Epithelial cell of prostate (primary cell): ENCODE results near the gene GAGE12J.
"Not testable (repeated sequence)": the region's sequence is repeated elsewhere in the genome, so short reads cannot be mapped to it uniquely, and the experiment has no call there.

Source experiments
- DNase-seq: peaks from one replicate; pipeline ENCODE4 v3.0.0-alpha.2; 2011; ENCODE audit warnings: low read depth, low spot score
- H3K27ac ChIP-seq: fragments of 450-650 bp; 2 replicates; pipeline ENCODE4 v1.5.1; 2017; ENCODE audit warnings: mild to moderate bottlenecking

The GAGE12J gene, protein sequence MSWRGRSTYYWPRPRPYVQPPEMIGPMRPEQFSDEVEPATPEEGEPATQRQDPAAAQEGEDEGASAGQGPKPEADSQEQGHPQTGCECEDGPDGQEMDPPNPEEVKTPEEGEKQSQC

DNA sequence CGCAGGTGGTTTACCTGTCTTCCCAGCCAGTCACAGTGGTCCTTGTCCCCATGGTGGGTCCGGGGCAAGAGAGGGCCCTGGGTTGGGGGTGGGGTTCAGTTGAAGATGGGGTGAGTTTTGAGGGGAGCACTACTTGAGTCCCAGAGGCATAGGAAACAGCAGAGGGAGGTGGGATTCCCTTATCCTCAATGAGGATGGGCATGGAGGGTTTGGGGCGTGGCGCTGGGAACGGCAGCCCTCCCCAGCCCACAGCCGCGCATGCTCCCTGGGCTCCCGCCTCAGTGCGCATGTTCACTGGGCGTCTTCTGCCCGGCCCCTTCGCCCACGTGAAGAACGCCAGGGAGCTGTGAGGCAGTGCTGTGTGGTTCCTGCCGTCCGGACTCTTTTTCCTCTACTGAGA lies at the start of gene GAGE12J:
GAGE12J (plus strand) TSS at position 301 of the 400 bp plus-strand sequence. CDS start 1,157 bp downstream, outside the sequence.
- H3K27ac ChIP-seq, DNase-seq: not testable (repeated sequence)

DNA sequence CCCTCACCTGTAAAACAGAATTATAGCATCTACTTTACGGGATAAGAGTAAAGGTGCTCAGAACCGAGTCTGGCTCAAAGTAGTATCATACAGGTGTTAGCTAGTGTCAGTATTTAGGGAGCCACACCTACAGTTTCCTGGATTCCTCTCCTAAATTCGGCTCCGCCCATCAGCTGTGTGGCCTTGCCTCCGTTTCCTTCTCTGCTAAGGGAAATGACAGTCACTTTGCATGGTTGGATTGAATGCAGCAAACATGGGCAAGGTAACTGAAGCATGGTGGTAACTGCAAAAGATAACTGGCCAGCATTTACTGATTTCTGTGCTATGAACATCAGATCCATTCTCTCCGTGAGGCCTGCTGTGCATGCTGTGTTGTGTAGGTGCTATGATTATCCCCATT lies 49.4 kb upstream of the GAGE12J start:
- H3K27ac ChIP-seq = no peak overlapping the region
- no peak for DNase-seq

DNA sequence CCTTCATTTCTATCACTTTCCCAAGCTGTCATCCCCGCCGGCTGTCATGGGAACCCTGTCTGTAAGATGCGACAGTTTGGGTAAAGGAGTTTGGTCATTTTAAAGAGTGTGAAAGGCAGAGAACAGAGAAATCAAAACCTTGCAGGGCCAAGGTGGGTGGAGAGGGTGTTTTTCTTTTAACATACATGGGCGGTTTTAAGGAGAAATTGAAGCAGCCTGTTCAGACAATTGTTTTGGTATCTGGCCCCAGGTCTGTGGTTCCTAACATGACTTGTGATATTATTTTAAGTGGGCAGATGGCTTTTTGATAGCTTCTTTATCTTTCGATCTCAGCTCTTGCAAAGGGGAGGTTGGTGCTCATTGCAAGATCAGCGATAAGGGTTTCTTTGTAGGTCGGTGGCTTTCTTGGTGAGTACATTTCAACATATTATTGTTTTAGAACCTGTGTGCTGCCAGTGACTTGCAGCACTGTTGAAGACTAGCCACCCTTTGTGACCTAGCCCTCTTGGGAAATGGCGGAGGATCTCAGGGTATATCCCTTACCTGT lies 48.6 kb upstream of the GAGE12J start:
- H3K27ac ChIP-seq = no peak overlapping the region
- DNase-seq = no peak

DNA sequence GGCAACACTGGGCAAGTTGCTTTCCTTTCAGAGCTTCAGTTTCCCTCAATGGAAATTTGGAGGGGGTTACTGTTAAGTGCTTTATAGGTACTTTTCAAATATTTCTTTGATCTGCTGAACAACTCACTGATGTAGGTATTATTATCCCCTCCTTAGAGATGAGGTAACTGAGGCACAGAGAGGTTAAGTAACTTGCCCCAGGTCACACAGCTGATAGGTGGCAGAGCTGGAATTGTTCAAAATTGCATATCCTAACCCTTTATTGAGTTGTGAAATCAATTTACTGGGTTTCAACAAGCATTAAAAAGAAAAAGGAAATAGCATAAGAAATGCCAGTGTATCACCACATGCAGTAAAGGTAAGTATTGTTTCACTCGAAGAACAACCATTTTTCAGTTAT lies 45.6 kb upstream of the GAGE12J start:
- no peak overlapping the region for H3K27ac ChIP-seq
- DNase-seq = no peak

DNA sequence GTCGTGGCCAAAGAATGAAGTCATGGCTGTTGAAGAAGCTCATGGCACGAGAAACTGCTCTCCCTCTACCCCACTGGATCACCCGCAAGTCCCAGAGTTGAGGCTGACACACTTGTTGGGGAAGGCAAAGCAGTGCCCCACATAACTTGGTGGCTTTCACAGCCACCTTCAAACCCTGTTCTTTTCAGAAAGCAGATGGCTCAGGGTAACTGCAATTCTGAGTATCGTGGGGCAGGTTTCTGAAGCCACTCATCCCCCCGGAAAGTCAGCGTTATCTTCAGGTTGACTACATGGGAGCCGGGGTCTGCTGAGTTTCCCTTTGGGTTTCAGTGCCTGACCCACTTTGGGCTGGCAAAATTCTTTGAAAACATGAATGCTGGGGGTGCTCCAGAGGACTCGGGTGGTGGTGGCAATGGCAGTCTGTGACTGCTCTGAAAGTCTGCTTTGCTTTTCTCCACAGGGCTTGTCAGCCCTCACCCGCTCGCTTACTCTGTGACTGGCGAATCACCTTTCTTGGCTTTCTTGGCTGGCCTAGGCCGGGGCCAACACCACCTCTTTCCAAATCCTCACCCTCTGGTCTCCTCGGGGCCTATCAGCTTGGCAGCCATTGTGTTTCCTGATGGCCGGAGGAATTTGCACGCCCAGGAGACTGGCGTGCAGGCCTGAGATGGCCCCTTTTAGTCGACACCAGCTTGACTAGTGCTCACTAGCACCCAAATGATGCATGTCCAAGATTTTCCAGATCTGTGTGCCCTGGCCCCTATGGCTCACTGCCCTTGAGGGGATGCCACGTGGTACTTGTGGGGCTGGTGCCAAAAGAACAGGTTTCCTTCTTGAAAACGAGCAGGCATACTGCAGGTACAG lies 44.9 kb upstream of the GAGE12J start:
- no peak for DNase-seq
- H3K27ac ChIP-seq = no peak overlapping the region

DNA sequence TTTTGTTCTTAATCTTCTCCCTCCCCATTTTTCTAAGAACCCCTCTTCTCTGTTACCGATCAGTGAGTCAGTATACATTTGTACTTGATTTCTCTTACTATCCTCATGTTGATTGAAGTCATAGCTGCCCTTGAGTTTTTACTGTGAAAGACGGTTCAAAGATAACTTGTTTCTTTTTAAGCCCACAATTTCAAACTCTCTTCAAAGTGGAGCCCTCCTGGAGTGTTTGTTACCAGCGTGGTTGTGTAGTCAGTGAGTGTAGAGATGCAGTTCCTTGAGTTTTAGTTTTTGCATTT lies 44.4 kb upstream of the GAGE12J start:
- DNase-seq = no peak
- H3K27ac ChIP-seq = no peak overlapping the region

DNA sequence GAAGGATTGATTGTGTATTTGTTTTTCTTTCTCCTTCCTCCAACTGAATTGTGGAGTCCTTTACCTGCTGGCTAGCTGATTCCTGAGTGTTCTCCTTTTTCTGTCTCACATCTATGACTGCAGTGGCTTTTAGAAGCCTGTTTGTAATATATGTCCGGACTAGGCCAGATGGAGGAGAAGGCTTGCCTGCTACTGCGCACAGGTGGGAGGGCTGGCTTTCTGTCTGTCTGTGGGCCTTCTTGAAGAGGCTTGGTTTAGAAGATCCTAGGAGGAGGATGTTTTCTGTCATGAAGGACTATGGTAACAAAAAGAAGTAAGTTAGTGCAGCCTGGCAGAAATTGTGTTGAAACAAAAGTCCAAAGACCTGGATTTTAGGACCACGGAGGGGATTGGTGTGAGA lies 43.8 kb upstream of the GAGE12J start:
- no peak overlapping the region for H3K27ac ChIP-seq
- no peak for DNase-seq

DNA sequence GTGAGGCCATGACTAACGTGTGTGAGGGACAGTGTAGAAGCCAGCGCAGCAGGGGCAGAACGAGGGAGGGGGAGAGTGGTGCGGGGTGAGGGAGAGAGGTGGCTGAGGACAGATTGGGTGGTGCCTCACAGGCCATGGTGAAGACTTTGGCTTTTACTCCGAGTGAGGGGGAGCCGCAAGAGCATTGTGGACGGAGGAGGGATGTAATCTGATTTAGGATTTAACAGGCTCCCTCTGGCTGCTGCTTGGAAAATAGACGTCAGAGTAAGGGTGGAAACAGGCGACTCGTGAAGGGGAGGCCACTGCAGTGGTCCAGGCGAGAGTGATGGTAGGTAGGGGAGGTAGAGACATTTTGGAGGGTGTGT lies 39.2 kb upstream of the GAGE12J start:
- no peak for DNase-seq
- no peak overlapping the region for H3K27ac ChIP-seq

DNA sequence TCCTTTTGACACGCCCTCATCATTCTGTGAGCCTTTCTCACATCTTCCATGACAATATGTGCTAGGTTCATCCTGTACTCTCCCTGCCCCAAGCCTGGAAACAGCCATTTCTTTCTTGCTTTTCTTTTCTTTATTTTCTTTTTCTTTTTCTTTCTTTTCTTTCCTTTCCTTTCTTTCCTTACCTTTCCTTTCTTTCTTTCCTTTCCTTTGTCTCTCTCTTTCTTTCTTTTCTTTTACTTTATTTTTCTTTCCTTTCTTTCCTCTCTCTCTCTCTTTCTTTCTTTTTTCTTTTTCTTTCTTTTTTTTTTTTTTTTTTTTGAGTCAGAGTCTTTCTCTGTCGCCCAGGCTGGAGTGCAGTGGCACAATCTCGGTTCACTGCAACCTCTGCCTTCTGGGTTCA lies 37.6 kb upstream of the GAGE12J start:
- H3K27ac ChIP-seq = no peak overlapping the region
- no peak for DNase-seq

DNA sequence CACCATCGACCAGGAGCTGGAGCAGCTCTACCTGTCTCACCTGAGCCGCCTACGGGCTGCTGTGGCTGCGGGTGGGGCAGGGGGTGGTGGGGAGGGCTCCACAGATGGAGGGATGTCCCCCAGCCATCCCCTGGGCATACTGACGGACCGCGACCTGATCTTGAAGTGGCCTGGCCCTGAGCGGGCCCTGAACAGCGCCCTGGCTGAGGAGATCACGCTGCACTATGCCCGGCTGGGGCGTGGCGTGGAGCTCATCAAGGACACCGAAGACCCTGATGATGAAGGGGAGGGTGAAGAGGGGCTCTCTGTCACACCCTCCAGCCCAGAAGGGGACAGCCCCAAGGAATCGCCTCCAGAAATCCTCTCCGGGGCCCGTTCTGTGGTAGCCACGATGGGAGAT lies 35.7 kb upstream of the GAGE12J start:
- H3K27ac ChIP-seq = no peak overlapping the region
- DNase-seq = no peak

DNA sequence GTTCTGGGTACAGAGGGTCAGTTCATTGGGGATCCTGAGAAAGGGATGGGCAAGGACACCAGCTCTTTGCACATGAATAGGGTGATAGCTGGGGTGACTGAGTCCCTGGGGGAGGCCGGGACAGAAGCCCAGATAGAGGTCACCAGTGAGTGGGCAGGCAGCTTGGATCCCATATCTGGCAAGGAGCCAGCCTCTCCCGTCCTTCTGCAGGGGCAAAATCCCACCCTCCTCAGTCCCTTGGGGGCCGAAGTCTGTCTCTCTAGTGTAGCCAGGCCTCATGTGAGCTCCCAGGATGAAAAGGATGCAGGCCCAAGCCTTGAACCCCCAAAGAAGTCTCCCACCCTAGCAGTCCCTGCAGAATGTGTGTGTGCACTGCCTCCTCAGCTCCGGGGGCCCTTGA lies 35.3 kb upstream of the GAGE12J start:
- DNase-seq = no peak
- no peak overlapping the region for H3K27ac ChIP-seq

DNA sequence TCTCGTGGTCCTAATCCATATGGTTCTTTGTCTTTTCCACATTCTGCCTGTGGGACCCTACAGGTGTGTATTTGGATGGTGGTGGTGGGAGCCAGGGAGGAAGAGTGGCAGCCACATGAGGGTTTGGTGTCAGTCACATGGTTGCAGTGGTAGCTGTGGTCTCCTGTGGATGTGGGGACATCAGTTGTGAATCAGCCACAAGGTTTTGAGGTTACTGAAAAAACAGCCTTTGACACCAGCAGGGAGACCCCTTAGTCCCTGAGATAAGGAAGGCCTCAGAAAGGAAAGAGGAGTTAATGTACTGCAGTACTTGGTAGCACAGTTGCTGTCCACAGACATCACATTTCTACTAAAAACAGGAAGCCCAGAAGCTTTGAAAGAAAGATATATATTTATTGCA lies 34.2 kb upstream of the GAGE12J start:
- H3K27ac ChIP-seq = no peak overlapping the region
- DNase-seq = no peak

DNA sequence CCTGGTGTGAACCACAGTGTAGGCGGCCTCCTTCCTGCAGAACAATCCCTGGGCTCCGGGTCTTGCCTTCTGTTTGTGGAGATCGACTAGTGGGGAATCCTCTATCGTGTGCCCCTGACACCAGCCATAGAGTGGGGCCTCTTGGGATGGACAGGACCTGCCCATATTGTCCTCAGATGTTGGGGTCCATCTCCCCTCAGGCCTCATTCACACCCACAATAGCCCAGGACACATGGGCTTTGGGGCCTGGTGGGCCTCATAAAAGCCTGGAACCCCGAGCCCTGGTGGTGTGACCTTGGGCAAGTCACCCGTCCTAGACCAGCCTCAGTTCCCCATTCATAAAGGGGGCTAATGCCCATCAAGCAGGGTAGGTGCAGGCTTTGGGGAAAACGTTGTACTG lies 31.6 kb upstream of the GAGE12J start:
- no peak overlapping the region for H3K27ac ChIP-seq
- DNase-seq = no peak

DNA sequence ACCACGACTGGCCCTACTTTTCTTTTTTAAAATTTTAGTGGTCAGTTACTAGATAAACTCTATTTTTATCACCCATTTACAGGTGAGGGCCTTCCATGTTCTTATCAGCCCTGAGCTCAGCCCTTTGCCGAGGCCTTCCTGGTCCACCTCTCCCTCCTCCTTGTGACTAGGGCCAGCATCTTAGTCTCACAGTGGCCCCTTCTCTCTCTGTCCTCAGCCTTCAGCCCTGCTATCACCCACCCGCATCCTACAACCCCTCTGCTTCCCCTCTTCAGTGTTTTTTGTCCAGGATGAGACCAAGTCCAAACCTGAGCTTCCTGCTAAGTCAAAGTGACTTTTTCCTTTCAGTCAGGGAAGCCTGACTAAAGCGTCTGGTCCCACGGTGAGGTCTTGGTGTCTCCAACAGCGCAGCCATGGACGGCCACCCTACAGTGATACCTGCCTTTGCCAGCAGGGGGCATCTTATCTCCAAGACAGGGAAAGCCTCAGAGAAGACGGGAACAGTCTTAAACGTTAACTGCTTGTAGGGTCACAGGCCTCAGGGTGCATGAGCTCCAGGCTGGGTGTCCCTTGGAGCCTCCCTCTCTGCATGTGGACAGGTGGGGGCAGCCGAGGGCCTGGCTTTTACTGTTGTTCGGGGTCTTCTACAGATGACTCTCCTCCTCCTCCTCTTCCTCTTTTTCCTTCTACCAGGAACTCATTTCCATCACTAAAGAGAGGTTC lies 30.1 kb upstream of the GAGE12J start:
- no peak overlapping the region for H3K27ac ChIP-seq
- no peak for DNase-seq

DNA sequence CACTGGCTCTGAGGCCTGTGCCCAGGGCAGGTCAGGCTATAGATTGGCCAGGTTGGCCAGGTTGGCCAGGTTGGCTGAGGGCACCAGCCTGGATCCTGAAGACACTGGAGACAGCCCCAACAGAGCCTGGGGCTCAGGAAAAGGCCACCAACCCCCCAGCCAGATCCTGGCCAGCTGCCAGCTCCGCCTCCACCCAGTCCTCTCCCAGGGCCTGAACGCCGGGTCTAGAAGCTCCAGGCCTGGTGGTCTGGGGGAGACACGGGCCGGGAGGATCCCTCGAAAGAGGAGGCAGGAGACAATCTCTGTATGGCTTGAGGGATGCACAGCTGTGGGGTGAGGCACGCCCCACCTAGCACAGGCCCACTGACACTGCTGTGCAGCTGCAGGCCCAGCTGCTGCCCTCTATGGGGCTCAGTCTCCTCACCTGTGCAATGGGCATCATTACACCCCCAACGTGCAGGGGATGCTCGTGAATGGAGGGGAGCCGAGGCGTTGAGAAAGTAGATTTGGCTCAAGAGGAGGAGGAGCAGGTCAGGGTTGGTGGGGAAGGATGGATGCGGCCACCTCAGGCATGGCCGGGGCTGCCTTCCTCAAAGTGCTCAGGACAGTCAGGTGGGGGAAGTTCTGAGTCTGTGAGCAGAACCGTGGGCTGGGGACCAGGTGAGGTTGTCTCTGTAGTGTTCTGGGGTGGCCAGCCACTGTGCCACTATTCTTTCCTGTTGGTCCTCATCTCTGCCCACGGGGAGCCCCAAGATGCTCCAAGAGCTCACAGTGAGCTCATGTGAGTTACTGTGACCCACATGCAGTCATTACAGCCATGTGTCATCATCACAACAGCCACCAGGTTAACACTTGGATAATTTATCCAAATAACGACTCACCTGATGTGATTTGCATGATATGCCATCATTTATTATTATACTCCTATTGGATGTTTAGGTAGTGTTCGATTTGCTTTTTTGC lies 29.2 kb upstream of the GAGE12J start:
- no peak overlapping the region for H3K27ac ChIP-seq
- no peak for DNase-seq

DNA sequence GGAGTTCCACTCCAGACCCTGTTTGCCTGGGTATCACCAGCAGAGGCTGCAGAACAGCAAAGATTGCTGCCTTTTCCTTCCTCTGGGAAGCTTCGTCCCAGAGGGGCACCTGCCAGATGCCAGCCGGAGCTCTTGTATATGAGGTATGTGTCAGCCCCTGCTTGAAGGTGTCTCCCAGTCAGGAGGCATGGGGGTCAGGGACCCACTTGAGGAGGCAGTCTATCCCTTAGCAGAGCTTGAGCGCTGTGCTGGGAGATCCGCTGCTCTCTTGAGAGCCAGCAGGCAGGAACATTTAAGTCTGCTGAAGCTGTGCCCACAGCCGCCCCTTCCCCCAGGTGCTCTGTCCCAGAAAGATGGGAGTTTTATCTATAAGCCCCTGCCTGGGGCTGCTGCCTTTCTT lies 22.5 kb upstream of the GAGE12J start:
- H3K27ac ChIP-seq, DNase-seq: not testable (repeated sequence)

DNA sequence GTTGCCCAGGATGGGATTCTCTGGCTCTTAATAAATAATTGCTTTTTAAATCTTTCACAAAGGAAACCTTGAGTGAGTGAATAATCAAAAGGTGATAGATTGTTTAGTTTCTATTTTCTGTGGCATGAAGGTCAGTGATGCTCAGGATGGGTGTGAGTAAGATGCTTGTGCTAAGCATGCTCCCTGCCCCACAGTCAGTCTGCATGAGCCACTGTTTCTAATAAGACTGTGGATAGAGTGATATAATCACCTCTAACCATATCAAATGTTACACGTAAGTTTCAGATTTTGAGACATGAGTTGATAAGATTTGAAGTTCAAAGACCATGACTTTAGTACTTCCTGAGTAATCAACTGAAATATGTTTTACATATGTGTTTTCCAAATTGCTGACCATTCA lies 21.1 kb upstream of the GAGE12J start:
- no peak overlapping the region for H3K27ac ChIP-seq
- no peak for DNase-seq

DNA sequence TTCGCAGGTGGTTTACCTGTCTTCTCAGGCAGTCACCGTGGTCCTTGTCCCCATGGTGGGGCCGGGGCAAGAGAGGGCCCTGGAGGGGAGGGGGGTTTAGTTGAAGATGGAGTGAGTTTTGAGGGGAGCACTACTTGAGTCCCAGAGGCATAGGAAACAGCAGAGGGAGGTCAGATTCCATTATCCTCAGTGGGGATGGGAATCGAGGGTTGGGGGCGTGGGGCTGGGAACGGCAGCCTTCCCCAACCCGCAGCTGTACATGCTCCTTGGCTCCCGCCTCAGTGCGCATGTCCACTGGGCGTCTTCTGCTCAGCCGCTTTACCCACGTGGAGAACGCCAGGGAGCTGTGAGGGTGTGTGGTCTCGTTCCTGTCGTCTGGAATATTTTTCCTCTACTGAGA lies 18.5 kb upstream of the GAGE12J start, which contains the start of gene GAGE10:
GAGE10 (plus strand) TSS at position 301 of the 400 bp plus-strand sequence. CDS start 1,214 bp downstream, outside the sequence.
- no peak for DNase-seq
- no peak within 1 kb of the TSS for H3K27ac ChIP-seq

DNA sequence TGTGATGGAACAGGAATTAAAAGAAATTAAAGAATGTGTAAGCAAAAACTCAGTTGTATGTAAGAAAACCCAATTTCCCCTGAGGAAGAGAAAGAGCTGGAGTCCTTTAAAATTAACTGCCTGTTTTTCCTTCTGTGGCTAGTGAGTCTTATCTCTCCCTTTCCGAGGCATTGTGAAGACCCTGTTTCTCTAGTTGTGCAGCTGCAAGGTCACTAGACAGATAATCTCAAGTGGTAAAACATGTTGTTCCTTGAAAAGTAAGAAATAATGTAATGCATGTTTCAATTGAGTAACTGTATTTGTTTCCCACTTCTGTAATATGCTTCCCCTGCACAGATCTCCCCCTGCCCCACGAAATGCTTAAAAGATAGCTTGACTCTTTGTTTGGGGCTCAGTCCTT lies 14.1 kb upstream of the GAGE12J start:
- H3K27ac ChIP-seq, DNase-seq: not testable (repeated sequence)

DNA sequence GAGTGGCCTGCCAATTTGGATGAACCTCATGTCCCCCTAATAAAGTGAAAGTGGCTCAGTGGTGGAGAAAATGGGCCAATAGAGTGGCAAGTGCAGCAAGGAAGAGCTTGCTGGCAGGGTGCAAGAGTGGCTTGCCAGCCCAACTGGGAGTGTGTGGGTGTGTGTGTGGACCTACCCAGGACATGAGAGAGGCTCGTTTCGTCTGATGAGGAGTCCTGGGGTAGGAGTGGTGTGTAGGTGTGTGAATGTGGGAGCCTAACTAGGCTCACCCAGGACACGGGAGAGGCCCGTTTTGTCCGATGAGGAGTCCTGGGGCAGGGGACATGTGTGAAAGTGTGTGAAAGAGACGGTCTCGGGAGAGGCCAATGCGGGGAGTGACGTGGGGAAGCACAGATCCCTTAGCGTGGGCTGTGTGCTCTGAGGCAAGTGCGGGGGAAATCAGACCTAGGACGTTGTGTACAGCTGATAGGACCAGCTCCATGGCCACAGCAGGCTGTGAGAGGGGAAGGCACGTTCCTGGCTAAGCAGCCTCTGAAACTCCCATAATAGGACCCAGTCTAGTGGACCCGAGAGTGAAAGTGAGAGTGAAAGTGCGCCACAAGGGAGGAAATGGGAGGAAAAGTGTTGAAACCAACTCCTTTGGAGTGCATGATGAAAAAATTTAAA lies 13.1 kb upstream of the GAGE12J start:
- DNase-seq = no peak
- H3K27ac ChIP-seq = no peak overlapping the region
